NCI-H146 treated with DMSO at 0.1 percent for 48 hours (cell line): ENCODE results near the gene PCDHGA8.
"Not testable (repeated sequence)": the region's sequence is repeated elsewhere in the genome, so short reads cannot be mapped to it uniquely, and the experiment has no call there.

ENCODE experiments used
- DNase-seq: peaks from one replicate; lab custom pipeline; 2025; ENCODE audit not compliant: unreplicated experiment; lab: John Stamatoyannopoulos, UW

Gene PCDHGA8

DNA sequence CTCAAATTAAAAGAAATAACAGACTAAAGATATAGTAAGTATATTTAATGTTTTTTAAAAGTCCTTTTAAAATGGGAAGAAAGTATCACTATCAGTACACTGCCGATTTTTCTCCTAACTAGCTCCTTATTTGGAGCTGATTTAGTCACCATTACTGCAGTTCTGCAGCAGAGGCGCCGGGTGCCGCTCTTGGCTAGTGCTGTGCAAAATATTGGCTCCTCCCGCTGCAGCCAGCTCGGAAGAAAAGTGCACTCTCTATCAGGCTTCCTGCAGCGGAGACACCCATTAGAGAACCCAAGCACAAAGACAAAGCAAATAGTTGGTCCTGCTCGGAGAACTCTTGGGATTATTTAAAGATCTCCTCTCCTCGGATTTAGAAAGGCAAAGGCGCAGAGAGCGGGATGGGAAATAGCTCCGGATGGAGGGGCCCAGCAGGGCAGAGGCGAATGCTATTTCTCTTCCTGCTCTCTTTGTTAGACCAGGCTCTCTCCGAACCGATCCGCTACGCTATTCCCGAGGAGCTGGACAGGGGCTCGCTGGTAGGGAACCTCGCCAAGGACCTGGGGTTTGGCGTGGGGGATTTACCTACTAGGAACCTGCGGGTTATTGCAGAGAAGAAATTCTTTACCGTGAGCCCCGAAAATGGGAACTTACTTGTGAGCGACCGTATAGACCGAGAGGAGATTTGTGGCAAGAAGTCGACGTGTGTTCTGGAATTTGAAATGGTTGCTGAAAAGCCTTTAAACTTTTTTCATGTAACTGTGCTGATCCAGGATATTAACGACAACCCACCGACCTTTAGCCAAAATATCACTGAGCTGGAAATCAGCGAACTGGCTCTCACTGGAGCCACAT, 22.2 kb upstream of the PCDHGA8 start, which contains the start of gene PCDHGB3:
Gene PCDHGB3, plus strand, starts transcription at position 249 of the 855 bp plus-strand sequence. Its CDS starts 153 bp downstream, at position 402.
- no peak for DNase-seq

DNA sequence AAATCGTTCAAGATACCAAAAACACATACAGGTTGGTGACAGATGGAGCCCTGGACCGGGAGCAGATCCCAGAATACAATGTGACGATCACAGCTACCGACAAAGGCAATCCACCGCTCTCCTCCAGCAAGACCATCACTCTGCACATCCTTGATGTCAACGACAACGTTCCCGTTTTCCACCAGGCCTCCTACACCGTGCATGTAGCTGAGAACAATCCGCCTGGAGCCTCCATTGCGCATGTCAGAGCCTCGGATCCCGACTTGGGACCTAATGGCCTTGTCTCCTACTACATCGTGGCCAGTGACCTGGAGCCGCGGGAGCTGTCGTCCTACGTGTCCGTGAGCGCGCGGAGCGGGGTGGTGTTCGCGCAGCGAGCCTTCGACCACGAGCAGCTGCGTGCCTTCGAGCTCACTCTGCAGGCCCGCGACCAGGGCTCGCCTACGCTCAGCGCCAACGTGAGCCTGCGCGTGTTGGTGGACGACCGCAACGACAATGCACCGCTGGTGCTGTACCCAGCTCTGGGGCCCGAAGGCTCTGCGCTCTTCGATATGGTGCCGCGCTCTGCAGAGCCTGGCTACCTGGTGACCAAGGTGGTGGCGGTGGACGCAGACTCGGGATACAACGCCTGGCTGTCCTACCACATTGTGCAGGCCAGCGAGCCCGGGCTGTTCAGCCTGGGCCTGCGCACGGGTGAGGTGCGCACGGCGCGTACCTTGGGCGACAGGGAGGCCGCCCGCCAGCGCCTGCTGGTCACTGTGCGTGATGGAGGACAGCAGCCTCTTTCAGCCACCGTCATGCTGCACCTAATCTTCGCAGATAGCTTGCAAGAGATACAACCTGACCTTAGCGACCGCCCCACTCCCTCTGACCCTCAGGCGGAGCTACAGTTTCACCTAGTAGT, 20.6 kb upstream of the PCDHGA8 start:
- DNase-seq: no peak

DNA sequence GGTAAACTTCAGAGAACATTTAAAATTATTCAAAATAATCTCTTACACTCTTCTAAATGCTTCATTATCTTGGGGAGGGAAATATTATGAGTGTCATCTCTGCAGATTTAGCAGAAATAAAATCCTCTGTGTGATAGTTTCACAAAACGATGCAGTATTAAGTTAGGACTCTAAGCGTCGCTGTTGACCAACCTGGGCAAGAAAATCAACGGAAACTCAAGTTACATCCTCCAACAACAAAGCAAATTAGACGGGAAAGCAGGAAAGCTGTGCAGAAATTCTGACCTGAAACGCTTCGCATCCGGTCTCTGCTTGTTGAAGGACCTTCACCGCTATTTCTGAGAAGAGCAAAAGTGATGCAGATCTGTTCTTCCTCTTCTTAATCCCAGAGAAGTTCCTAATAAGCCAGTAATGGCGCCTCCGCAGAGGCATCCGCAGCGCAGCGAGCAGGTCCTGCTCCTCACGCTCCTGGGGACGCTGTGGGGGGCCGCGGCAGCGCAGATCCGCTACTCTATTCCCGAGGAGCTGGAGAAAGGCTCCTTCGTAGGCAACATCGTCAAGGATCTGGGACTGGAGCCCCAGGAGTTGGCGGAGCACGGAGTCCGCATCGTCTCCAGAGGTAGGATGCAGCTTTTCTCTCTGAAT, 18.6 kb upstream of the PCDHGA8 start, which contains the start of gene PCDHGA6:
Gene PCDHGA6, plus strand, starts transcription at position 219 of the 645 bp plus-strand sequence. Its CDS starts 193 bp downstream, at position 412.
- DNase-seq: no peak

DNA sequence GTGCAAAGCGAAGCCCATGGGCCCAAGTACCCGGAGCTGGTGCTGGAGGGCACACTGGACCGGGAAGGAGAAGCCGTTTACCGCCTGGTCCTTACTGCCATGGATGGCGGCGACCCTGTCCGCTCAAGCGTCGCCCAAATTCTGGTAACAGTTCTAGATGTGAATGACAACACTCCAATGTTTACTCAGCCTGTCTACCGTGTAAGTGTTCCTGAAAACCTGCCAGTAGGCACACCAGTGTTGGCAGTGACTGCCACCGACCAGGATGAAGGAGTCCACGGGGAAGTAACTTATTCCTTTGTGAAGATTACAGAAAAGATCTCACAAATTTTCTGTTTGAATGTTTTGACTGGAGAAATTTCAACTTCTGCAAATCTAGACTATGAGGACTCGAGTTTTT, 17.8 kb upstream of the PCDHGA8 start:
- DNase-seq: no peak

DNA sequence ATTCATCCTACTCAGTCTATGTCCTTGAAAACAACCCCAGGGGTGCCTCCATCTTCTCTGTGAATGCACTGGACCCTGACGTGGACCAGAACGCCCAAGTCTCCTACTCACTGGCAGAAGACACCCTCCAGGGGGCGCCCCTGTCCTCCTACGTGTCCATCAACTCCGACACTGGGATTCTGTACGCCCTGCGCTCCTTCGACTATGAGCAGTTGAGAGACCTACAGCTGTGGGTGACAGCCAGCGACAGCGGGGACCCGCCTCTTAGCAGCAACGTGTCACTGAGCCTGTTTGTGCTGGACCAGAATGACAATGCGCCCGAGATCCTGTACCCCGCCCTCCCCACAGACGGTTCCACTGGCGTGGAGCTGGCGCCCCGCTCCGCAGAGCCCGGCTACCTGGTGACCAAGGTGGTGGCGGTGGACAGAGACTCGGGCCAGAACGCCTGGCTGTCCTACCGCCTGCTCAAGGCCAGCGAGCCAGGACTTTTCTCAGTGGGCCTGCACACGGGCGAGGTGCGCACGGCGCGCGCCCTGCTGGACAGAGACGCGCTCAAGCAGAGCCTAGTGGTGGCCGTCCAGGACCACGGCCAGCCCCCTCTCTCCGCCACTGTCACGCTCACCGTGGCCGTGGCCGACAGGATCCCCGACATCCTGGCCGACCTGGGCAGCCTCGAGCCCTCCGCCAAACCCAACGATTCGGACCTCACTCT, 16.8 kb upstream of the PCDHGA8 start:
- DNase-seq: not testable (repeated sequence)

DNA sequence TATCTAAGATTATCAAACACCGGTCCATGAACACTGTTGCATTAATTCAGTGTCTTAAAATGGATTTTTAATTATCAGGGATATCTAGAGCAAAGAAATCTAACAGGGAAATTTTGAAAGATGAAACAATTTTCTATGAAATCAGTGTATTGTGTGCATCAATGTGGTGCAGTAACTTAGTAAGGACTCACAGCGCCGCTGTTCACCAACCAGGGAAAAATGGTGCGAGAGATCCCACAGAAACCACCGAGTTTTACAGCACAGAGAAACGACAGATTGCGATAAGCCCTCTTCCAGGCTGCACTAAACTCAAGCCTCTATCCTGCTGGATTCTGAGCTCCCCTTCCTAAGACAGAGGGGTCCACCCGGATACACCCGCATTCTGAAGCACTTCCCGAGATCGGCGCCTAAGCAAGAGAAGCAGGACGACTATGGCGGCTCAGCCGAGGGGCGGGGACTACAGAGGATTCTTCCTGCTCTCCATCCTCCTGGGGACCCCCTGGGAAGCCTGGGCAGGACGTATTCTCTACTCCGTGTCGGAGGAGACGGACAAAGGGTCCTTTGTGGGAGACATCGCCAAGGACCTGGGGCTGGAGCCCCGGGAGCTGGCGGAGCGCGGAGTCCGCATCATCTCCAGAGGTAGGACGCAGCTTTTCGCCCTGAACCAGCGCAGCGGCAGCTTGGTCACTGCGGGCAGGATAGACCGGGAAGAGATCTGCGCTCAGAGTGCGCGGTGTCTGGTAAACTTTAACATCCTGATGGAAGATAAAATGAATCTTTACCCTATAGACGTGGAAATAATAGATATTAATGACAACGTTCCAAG, 9.8 kb upstream of the PCDHGA8 start, which contains the start of gene PCDHGA7:
Gene PCDHGA7, plus strand, starts transcription at position 274 of the 826 bp plus-strand sequence. Its CDS starts 158 bp downstream, at position 432.
- DNase-seq: no peak

DNA sequence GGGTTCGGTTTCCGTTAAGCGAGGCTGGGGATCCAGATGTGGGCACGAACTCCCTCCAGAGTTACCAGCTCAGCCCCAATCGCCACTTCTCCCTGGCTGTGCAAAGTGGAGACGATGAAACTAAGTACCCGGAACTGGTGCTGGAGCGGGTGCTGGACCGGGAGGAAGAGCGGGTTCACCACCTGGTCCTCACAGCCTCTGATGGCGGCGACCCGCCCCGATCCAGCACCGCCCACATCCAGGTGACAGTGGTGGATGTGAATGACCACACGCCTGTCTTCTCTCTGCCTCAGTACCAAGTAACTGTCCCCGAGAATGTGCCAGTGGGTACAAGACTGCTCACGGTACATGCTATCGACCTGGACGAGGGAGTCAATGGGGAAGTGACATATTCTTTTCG, 9.1 kb upstream of the PCDHGA8 start:
- no peak for DNase-seq

DNA sequence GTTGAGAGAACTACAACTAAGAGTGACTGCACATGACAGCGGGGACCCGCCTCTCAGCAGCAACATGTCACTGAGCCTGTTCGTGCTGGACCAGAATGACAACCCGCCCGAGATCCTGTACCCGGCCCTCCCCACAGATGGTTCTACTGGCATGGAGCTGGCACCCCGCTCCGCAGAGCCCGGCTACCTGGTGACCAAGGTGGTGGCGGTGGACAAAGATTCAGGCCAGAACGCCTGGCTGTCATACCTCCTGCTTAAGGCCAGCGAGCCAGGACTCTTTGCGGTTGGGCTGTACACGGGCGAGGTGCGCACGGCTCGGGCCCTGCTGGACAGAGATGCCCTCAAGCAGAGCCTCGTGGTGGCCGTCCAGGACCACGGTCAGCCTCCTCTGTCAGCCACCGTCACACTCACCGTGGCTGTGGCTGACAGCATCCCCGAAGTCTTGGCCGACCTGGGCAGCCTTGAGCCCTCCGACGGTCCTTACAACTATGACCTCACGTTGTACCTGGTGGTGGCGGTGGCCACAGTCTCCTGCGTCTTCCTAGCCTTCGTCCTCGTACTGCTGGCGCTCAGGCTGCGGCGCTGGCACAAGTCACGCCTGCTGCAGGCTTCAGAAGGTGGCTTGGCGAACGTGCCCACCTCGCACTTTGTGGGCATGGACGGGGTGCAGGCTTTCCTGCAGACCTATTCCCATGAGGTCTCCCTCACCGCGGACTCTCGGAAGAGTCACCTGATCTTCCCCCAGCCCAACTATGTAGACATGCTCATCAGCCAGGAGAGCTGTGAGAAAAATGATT, 7.8 kb upstream of the PCDHGA8 start:
- DNase-seq: no peak

DNA sequence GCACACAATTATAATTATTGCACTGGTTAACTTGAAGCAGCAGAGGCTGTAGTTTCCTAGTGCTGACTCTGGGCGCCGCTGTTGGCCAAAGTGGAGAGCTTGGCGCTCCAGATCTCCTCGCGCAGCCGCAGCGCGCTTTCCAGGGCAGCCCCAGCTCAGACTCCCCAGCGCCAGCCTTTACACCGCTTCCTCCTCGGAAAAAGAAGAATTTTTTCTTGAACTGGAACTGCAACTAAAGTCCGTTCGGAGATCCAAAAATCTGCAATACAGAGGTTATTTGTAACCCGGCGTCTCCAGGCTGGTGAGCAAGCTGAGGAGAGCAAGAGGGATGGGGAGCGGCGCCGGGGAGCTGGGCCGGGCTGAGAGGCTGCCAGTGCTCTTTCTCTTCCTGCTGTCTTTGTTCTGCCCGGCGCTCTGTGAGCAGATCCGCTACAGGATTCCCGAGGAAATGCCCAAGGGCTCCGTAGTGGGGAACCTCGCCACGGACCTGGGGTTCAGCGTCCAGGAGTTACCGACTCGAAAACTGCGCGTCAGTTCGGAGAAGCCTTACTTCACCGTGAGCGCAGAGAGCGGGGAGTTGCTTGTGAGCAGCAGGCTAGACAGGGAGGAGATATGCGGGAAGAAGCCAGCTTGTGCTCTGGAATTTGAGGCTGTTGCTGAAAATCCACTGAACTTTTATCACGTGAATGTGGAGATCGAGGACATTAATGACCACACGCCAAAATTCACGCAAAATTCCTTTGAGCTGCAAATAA, 4.7 kb upstream of the PCDHGA8 start, which contains the start of gene PCDHGB4:
Gene PCDHGB4, plus strand, starts transcription at position 142 of the 755 bp plus-strand sequence. Its CDS starts 187 bp downstream, at position 329.
- not testable (repeated sequence) for DNase-seq

DNA sequence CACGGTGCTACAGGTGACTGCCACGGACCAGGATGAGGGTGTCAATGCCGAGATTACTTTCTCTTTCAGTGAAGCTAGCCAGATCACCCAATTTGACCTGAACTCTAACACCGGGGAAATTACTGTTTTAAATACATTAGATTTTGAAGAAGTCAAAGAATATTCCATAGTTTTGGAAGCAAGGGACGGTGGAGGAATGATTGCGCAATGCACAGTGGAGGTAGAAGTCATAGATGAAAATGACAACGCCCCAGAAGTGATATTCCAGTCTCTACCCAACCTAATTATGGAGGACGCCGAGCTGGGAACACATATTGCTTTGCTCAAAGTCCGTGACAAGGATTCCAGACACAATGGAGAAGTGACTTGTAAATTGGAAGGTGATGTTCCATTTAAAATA, 3.8 kb upstream of the PCDHGA8 start:
- no peak for DNase-seq

DNA sequence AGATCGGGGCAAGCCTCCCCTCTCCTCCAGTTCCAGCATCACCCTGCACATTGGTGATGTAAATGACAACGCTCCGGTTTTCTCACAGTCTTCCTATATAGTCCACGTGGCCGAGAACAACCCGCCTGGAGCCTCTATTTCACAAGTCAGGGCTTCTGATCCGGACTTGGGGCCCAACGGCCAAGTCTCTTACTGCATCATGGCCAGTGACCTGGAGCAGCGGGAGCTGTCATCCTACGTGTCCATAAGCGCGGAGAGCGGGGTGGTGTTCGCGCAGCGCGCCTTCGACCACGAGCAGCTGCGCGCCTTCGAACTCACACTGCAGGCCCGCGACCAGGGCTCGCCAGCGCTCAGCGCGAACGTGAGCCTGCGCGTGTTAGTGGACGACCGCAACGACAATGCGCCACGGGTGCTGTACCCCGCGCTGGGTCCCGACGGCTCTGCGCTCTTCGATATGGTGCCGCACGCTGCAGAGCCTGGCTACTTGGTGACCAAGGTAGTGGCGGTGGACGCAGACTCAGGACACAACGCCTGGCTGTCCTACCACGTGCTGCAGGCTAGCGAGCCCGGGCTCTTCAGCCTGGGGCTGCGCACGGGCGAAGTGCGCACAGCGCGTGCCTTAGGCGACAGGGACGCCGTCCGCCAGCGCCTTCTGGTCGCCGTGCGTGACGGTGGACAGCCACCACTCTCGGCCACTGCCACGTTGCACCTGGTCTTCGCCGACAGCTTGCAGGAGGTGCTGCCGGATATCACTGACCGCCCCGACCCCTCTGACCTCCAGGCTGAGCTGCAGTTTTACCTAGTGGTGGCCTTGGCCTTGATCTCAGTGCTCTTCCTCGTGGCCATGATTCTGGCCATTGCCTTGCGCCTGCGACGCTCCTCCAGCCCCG, 3.0 kb upstream of the PCDHGA8 start:
- no peak for DNase-seq

DNA sequence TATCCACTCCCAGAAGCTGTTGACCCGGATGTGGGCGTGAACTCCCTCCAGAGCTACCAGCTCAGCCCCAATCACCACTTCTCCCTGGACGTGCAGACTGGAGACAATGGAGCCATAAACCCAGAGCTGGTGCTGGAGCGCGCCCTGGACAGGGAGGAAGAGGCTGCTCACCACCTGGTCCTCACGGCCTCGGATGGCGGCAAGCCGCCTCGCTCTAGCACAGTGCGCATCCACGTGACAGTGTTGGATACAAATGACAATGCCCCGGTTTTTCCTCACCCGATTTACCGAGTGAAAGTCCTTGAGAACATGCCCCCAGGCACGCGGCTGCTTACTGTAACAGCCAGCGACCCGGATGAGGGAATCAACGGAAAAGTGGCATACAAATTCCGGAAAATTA, 834 bp downstream of the PCDHGA8 start:
- no peak for DNase-seq

DNA sequence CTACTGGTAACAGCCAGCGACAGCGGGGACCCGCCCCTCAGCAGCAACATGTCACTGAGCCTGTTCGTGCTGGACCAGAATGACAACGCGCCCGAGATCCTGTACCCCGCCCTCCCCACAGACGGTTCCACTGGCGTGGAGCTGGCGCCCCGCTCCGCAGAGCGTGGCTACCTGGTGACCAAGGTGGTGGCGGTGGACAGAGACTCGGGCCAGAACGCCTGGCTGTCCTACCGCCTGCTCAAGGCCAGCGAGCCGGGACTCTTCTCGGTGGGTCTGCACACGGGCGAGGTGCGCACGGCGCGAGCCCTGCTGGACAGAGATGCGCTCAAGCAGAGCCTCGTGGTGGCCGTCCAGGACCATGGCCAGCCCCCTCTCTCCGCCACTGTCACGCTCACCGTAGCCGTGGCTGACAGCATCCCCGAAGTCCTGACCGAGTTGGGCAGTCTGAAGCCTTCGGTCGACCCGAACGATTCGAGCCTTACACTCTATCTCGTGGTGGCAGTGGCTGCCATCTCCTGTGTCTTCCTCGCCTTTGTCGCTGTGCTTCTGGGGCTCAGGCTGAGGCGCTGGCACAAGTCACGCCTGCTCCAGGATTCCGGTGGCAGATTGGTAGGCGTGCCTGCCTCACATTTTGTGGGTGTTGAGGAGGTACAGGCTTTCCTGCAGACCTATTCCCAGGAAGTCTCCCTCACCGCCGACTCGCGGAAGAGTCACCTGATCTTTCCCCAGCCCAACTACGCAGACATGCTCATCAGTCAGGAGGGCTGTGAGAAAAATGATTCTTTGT, 2.2 kb downstream of the PCDHGA8 start:
- not testable (repeated sequence) for DNase-seq

DNA sequence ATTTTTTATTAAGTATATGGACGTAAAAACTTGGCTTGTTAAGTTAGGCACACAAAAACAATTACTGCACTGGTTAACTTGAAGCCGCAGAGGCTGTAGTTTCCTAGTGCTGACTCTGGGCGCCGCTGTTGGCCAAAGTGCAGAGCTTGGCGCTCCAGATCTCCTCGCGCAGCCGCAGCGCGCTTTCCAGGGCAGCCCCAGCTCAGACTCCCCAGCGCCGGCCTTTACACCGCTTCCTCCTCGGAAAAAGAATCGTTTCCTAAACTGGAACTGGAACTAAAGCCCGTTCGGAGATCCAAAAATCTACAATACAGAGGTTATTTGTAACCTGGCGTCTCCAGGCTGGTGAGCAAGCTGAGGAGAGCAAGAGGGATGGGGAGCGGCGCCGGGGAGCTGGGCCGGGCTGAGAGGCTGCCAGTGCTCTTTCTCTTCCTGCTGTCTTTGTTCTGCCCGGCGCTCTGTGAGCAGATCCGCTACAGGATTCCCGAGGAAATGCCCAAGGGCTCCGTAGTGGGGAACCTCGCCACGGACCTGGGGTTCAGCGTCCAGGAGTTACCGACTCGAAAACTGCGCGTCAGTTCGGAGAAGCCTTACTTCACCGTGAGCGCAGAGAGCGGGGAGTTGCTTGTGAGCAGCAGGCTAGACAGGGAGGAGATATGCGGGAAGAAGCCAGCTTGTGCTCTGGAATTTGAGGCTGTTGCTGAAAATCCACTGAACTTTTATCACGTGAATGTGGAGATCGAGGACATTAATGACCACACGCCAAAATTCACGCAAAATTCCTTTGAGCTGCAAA, 5.5 kb downstream of the PCDHGA8 start, which contains the start of gene PCDHGB5:
Gene PCDHGB5, plus strand, starts transcription at position 192 of the 796 bp plus-strand sequence. Its CDS starts 181 bp downstream, at position 373.
- DNase-seq: not testable (repeated sequence)

DNA sequence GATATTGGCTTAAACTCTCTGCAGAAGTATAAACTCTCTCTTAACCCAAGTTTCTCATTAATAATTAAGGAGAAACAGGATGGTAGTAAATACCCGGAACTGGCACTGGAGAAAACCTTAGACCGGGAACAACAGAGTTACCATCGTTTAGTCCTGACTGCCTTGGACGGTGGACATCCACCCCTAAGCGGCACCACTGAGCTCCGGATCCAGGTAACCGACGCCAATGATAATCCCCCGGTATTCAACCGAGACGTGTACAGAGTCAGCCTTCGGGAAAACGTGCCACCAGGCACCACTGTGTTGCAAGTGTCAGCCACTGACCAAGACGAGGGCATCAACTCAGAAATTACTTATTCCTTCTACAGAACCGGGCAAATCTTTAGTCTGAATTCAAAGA, 6.2 kb downstream of the PCDHGA8 start:
- DNase-seq: no peak
